ENCODE results near the gene ATP9A.

DNA sequence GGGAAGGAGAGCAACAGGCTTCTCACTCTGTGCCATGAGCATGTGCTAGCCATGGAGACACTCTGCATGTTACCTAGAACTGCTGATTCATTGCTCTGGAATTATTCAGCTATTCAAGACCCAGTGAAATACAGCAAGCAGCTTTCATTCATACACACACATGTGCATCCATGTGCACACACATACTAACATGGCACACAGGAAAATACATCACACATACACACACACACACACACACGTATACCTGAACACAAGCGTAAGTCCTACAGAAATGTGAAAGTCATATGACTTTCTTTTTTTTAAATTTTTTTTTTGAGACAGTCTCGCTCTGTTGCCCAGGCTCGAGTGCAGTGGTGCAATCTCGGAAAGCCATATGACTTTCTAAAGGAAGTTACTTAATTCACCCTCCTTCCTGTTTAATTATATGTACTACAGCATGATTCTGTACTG, 117.5 kb downstream of the ATP9A start:
- no peak for TF ChIP-seq POLR2AphosphoS5 (IDR thresholded peaks at IDR 0.05)
- TF ChIP-seq CTCF (IDR thresholded peaks at IDR 0.05): no peak
- no peak for TF ChIP-seq POLR2A (IDR thresholded peaks at IDR 0.05)
